HepG2 (cell line): Measurements from ENCODE around the gene C22orf39. TPM values are rescaled to one million over a fixed set of nuclear protein-coding genes. Genes with fewer than 3 reads are reported as not detected.

Source experiments
- FLYWCH1 ChIP-seq: sonication (generic); formaldehyde crosslinking; IDR thresholded peaks from 2 replicates; pipeline ENCODE4 v1.8.1; 2023; ENCODE audit warnings: mild to moderate bottlenecking, missing genetic modification reagents
- FOSL1 ChIP-seq: sonication (generic); formaldehyde crosslinking; IDR thresholded peaks from 2 replicates; pipeline ENCODE4 v1.9.0; 2021; ENCODE audit warnings: missing genetic modification reagents, borderline replicate concordance
- HMGA1 ChIP-seq: sonication (generic); formaldehyde crosslinking; conservative IDR thresholded peaks from 2 replicates; pipeline ENCODE4 v1.4.0; 2020; ENCODE audit warnings: missing genetic modification reagents
- KMT2B ChIP-seq: IDR thresholded peaks from 2 replicates; pipeline ENCODE4 v1.6.1; 2016; ENCODE audit warnings: missing genetic modification reagents, missing compliant biosample characterization
- NAIF1 ChIP-seq: sonication (generic); formaldehyde crosslinking; IDR thresholded peaks from 2 replicates; pipeline ENCODE4 v1.5.0; 2020; ENCODE audit warnings: mild to moderate bottlenecking, missing genetic modification reagents, borderline replicate concordance
- NR1H2 ChIP-seq: sonication (generic); formaldehyde crosslinking; IDR thresholded peaks from 2 replicates; pipeline ENCODE4 v1.8.1; 2022; ENCODE audit warnings: low read depth, missing genetic modification reagents, borderline replicate concordance
- SATB2 ChIP-seq: sonication (generic); formaldehyde crosslinking; IDR thresholded peaks from 2 replicates; pipeline ENCODE4 v1.5.0; 2020; ENCODE audit warnings: missing genetic modification reagents
- SMAD9 ChIP-seq: sonication (generic); formaldehyde crosslinking; IDR thresholded peaks from 2 replicates; pipeline ENCODE4 v1.5.1; 2020; ENCODE audit warnings: mild to moderate bottlenecking, missing genetic modification reagents
- ZNF263 ChIP-seq: sonication (generic); formaldehyde crosslinking; IDR thresholded peaks from 2 replicates; pipeline ENCODE4 v1.4.0; 2020; ENCODE audit warnings: missing genetic modification reagents
- ZNF713 ChIP-seq: sonication (generic); formaldehyde crosslinking; IDR thresholded peaks from 2 replicates; pipeline ENCODE4 v1.4.0; 2020; ENCODE audit warnings: mild to moderate bottlenecking, missing genetic modification reagents
- polyA plus RNA-seq, 8 experiments: library from polyadenylated mRNA; depleted of rRNA in 3 of 8; stranded (reverse) in 7 of 8; unstranded in 1 of 8; fragments of >200 nt; fragmentation: Illumina TruSeq in 4 of 8; extraction: Trizol in 4 of 8; gene quantifications; 2 replicates each; pipeline versions ENCODE4 v1.2.1 to v1.2.3, GENCODE V29; 2011 to 2016; ENCODE audit warnings: low read depth in 4 of 8, missing spikeins in 1 of 8, mixed read lengths in 1 of 8; ENCODE audit not compliant: insufficient read depth in 1 of 8
- total RNA-seq, 5 experiments: library from RNA; depleted of rRNA; stranded (reverse); fragments of >200 nt; fragmentation: Illumina TruSeq; extraction: Trizol; gene quantifications; 2 replicates each; pipeline ENCODE4 v1.2.3, GENCODE V29; 2016; ENCODE audit warnings: low read depth in 1 of 5
- TF ChIP-seq, protein P1 (sequence below): sonication (generic); formaldehyde crosslinking; IDR thresholded peaks from 2 replicates; pipeline ENCODE4 v1.4.0; 2020; ENCODE audit warnings: missing genetic modification reagents
- TF ChIP-seq, protein P2 (sequence below): IDR thresholded peaks from 2 replicates; pipeline ENCODE4 v1.6.1; 2016; ENCODE audit warnings: low read depth, control low read depth
- TF ChIP-seq, protein P3 (sequence below): sonication (generic); formaldehyde crosslinking; IDR thresholded peaks from 2 replicates; pipeline ENCODE4 v1.4.0; 2020; ENCODE audit warnings: missing genetic modification reagents, borderline replicate concordance
- TF ChIP-seq, protein P4 (sequence below), 2 experiments: sonication (generic) in 1 of 2; formaldehyde crosslinking in 1 of 2; IDR thresholded peaks; 2 replicates each; pipeline versions ENCODE4 v1.4.0 to v1.6.1; 2018 to 2020; ENCODE audit warnings: missing genetic modification reagents in 2 of 2, borderline replicate concordance in 1 of 2, low read depth in 1 of 2, mild to moderate bottlenecking in 1 of 2, missing biosample characterization in 1 of 2
- TF ChIP-seq, protein P5 (sequence below): sonication (generic); formaldehyde crosslinking; IDR thresholded peaks from 2 replicates; pipeline ENCODE4 v1.4.0; 2020; ENCODE audit warnings: missing genetic modification reagents, borderline replicate concordance

The C22orf39 gene
- total and polyA plus RNA-seq, 2 of the 13 experiments (the other 11 are each of a cell fraction or from before 2014, with no cell fraction given) = 23.4 to 26.4 TPM

DNA sequence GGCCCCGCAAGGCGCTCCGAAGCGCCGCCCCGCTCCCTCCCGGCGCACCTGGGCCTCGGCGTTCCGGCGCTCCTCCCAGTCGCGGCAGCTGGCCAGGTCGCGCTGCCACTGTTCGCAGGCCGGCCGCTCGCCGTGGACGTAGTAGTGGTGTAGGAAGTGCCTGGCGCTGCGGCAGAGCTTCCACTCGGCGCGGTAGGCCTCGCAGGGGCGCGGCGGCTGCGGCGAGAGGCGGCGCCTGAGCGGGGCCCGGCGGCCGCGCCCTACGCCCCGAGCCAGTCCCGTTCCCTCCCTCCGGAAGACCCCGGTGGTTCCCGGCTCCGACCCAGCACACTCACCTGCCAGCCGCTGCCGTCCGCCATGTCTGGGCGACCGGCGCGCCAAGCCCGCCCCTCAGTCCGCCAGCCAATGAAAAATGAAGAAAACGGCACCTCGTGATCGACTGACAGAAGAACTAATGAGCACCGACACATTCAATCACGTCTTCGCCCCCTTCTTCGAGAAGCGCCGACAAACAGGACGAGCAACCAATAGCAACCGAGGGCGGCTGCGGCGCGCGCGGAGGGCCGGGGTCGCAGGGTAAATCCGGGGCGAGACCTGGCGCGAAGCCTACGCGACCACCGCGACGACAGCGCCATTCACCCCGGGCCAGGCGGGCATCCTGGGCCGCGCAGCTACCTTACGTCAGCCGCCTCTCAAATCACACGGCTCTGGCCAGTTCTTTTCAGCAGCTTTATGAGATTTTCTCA is at the start of gene C22orf39 (continued):
- TF ChIP-seq, protein P1, sequence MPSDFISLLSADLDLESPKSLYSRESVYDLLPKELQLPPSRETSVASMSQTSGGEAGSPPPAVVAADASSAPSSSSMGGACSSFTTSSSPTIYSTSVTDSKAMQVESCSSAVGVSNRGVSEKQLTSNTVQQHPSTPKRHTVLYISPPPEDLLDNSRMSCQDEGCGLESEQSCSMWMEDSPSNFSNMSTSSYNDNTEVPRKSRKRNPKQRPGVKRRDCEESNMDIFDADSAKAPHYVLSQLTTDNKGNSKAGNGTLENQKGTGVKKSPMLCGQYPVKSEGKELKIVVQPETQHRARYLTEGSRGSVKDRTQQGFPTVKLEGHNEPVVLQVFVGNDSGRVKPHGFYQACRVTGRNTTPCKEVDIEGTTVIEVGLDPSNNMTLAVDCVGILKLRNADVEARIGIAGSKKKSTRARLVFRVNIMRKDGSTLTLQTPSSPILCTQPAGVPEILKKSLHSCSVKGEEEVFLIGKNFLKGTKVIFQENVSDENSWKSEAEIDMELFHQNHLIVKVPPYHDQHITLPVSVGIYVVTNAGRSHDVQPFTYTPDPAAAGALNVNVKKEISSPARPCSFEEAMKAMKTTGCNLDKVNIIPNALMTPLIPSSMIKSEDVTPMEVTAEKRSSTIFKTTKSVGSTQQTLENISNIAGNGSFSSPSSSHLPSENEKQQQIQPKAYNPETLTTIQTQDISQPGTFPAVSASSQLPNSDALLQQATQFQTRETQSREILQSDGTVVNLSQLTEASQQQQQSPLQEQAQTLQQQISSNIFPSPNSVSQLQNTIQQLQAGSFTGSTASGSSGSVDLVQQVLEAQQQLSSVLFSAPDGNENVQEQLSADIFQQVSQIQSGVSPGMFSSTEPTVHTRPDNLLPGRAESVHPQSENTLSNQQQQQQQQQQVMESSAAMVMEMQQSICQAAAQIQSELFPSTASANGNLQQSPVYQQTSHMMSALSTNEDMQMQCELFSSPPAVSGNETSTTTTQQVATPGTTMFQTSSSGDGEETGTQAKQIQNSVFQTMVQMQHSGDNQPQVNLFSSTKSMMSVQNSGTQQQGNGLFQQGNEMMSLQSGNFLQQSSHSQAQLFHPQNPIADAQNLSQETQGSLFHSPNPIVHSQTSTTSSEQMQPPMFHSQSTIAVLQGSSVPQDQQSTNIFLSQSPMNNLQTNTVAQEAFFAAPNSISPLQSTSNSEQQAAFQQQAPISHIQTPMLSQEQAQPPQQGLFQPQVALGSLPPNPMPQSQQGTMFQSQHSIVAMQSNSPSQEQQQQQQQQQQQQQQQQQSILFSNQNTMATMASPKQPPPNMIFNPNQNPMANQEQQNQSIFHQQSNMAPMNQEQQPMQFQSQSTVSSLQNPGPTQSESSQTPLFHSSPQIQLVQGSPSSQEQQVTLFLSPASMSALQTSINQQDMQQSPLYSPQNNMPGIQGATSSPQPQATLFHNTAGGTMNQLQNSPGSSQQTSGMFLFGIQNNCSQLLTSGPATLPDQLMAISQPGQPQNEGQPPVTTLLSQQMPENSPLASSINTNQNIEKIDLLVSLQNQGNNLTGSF (CRISPR knock-in tag) = peak; percentile 56; the same call in 1 of the 2 replicates
- TF ChIP-seq ZNF713 (no peak), ZNF263 (CRISPR knock-in tag) (peak; percentile 16; the same call in 1 of the 2 replicates), SATB2 (0 out of 2 replicates have a peak, but pooled peaks have one; percentile 20), KMT2B (CRISPR knock-in tag) (peak; percentile 78), SMAD9 (CRISPR knock-in tag) (no peak), NAIF1 (CRISPR knock-in tag) (0 out of 2 replicates have a peak, but pooled peaks have one; percentile 58), FOSL1 (no peak), FLYWCH1 (no peak), HMGA1 (CRISPR knock-in tag) (no peak), NR1H2 (0 out of 2 replicates have a peak, but pooled peaks have one; percentile 61)
- TF ChIP-seq, protein P2, sequence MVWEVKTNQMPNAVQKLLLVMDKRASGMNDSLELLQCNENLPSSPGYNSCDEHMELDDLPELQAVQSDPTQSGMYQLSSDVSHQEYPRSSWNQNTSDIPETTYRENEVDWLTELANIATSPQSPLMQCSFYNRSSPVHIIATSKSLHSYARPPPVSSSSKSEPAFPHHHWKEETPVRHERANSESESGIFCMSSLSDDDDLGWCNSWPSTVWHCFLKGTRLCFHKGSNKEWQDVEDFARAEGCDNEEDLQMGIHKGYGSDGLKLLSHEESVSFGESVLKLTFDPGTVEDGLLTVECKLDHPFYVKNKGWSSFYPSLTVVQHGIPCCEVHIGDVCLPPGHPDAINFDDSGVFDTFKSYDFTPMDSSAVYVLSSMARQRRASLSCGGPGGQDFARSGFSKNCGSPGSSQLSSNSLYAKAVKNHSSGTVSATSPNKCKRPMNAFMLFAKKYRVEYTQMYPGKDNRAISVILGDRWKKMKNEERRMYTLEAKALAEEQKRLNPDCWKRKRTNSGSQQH = no peak
- TF ChIP-seq, protein P3, sequence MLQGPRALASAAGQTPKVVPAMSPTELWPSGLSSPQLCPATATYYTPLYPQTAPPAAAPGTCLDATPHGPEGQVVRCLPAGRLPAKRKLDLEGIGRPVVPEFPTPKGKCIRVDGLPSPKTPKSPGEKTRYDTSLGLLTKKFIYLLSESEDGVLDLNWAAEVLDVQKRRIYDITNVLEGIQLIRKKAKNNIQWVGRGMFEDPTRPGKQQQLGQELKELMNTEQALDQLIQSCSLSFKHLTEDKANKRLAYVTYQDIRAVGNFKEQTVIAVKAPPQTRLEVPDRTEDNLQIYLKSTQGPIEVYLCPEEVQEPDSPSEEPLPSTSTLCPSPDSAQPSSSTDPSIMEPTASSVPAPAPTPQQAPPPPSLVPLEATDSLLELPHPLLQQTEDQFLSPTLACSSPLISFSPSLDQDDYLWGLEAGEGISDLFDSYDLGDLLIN = 0 out of 2 replicates have a peak, but pooled peaks have one; percentile 44
- TF ChIP-seq, protein P4, sequence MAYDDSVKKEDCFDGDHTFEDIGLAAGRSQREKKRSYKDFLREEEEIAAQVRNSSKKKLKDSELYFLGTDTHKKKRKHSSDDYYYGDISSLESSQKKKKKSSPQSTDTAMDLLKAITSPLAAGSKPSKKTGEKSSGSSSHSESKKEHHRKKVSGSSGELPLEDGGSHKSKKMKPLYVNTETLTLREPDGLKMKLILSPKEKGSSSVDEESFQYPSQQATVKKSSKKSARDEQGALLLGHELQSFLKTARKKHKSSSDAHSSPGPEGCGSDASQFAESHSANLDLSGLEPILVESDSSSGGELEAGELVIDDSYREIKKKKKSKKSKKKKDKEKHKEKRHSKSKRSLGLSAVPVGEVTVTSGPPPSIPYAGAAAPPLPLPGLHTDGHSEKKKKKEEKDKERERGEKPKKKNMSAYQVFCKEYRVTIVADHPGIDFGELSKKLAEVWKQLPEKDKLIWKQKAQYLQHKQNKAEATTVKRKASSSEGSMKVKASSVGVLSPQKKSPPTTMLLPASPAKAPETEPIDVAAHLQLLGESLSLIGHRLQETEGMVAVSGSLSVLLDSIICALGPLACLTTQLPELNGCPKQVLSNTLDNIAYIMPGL (CRISPR knock-in tag; IDR thresholded peaks at IDR 0.05; ENCODE audit: borderline replicate concordance in 1 of 2, low read depth in 1 of 2) = peak in 1 of 2 experiments; percentile 19; a peak in 1 of 4 replicates
- TF ChIP-seq, protein P5, sequence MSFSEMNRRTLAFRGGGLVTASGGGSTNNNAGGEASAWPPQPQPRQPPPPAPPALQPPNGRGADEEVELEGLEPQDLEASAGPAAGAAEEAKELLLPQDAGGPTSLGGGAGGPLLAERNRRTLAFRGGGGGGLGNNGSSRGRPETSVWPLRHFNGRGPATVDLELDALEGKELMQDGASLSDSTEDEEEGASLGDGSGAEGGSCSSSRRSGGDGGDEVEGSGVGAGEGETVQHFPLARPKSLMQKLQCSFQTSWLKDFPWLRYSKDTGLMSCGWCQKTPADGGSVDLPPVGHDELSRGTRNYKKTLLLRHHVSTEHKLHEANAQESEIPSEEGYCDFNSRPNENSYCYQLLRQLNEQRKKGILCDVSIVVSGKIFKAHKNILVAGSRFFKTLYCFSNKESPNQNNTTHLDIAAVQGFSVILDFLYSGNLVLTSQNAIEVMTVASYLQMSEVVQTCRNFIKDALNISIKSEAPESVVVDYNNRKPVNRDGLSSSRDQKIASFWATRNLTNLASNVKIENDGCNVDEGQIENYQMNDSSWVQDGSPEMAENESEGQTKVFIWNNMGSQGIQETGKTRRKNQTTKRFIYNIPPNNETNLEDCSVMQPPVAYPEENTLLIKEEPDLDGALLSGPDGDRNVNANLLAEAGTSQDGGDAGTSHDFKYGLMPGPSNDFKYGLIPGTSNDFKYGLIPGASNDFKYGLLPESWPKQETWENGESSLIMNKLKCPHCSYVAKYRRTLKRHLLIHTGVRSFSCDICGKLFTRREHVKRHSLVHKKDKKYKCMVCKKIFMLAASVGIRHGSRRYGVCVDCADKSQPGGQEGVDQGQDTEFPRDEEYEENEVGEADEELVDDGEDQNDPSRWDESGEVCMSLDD = no peak
